ENCODE measurements around the gene GRIP1. TPM values are rescaled to one million over a fixed set of nuclear protein-coding genes. Genes with fewer than 3 reads are reported as not detected.

Gene GRIP1
- total RNA-seq, 3 donors from 2014 or later (not counting 1 experiment from before 2014, with no cell fraction given) = 1.3 to 3.6 (median 1.7) TPM

DNA sequence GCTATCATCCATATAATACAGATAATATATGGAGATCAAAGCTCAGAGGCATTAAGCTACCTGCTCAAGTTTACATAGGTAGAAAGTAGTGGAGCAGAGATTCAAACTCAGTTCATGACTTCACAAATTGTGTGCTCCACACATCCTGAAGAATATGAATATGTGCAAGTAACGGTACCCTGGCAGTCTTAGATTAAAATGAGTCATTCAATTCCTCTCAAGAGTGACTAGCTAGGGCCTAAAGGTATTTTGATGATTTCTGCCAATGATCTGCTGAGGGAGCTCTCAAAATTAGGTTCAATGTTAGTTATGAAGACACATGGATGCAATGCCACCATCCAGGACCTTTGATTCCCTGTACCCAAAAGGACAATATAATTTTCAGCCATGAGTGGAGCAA lies 58.9 kb downstream of the GRIP1 start:
- 75% methylated on average over 1 of the region's 1 CpG for WGBS (ENCODE audit: insufficient coverage)
- ATAC-seq (no peak), DNase-seq (no peak)
- H3K4me1 ChIP-seq (ENCODE audit: control insufficient read depth, insufficient read depth, low read length) = no peaks in the 10 kb centered on the region
- H3K4me3 ChIP-seq (ENCODE audit: low read length) = no peak overlapping the region
- TF ChIP-seq, protein P1, sequence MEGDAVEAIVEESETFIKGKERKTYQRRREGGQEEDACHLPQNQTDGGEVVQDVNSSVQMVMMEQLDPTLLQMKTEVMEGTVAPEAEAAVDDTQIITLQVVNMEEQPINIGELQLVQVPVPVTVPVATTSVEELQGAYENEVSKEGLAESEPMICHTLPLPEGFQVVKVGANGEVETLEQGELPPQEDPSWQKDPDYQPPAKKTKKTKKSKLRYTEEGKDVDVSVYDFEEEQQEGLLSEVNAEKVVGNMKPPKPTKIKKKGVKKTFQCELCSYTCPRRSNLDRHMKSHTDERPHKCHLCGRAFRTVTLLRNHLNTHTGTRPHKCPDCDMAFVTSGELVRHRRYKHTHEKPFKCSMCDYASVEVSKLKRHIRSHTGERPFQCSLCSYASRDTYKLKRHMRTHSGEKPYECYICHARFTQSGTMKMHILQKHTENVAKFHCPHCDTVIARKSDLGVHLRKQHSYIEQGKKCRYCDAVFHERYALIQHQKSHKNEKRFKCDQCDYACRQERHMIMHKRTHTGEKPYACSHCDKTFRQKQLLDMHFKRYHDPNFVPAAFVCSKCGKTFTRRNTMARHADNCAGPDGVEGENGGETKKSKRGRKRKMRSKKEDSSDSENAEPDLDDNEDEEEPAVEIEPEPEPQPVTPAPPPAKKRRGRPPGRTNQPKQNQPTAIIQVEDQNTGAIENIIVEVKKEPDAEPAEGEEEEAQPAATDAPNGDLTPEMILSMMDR (IDR thresholded peaks at IDR 0.05) = no peak
- H3K27me3 ChIP-seq (ENCODE audit: control insufficient read depth, insufficient read depth, low read length) = no peaks in the 10 kb centered on the region
- no peak overlapping the region for H3K27ac Mint-ChIP-seq
- no peaks in the 10 kb centered on the region for H3K36me3 Mint-ChIP-seq
- intact Hi-C loops (cut with micrococcal nuclease) = no loop called here
- H3K36me3 ChIP-seq (ENCODE audit: control insufficient read depth, insufficient read depth, low read length) = no peaks in the 10 kb centered on the region
- peaks cover 0 to 10% of the 10 kb centered on the region in 2 donors for H3K27me3 Mint-ChIP-seq (ENCODE audit: low read depth in 2 of 2)
- no peak overlapping the region for H3K27ac ChIP-seq (ENCODE audit: low read length)
- no peaks in the 10 kb centered on the region for H3K4me1 Mint-ChIP-seq
- H3K4me3 Mint-ChIP-seq = no peak overlapping the region
- H3K9me3 ChIP-seq (ENCODE audit: control insufficient read depth, insufficient read depth, low read length) = no peaks in the 10 kb centered on the region
- H3K9me3 Mint-ChIP-seq = no peaks in the 10 kb centered on the region

DNA sequence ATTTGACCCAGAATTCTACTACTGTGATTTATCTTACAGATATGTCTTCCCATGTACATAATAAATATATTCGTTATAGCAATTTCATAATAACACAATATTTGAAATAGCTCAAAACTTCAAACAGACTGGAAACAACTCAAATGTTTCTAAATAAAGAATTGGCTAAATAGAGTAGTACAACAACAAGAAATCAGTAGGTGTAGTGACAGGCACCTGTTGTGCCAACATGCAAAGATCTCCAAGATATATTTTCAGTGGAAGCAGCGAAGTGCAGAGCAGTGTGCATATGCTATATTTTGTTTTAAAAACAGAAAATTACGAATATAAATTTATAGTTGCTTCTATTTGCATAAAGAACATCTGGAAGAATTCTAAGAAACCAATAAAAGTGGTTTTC lies 60.9 kb downstream of the GRIP1 start:
- H3K36me3 ChIP-seq (ENCODE audit: control insufficient read depth, insufficient read depth, low read length) = no peaks in the 10 kb centered on the region
- TF ChIP-seq, protein P1 (IDR thresholded peaks at IDR 0.05) = no peak
- Mint-ChIP-seq H3K27me3 (ENCODE audit: low read depth in 2 of 2) (peaks cover 0 to 15% of the 10 kb centered on the region in 2 donors), H3K4me3 (no peak overlapping the region), H3K27ac (no peak overlapping the region), H3K36me3 (no peaks in the 10 kb centered on the region), H3K9me3 (no peaks in the 10 kb centered on the region), H3K4me1 (no peaks in the 10 kb centered on the region)
- intact Hi-C loops (cut with micrococcal nuclease) = no loop called here
- DNase-seq = no peak
- H3K9me3 ChIP-seq (ENCODE audit: control insufficient read depth, insufficient read depth, low read length) = no peaks in the 10 kb centered on the region
- ATAC-seq = no peak
- 84% methylated on average over 2 of the region's 3 CpGs for WGBS (ENCODE audit: insufficient coverage)
- H3K4me3 ChIP-seq (ENCODE audit: low read length) = no peak overlapping the region
- H3K4me1 ChIP-seq (ENCODE audit: control insufficient read depth, insufficient read depth, low read length) = no peaks in the 10 kb centered on the region
- no peaks in the 10 kb centered on the region for H3K27me3 ChIP-seq (ENCODE audit: control insufficient read depth, insufficient read depth, low read length)
- no peak overlapping the region for H3K27ac ChIP-seq (ENCODE audit: low read length)

GRCh38 chr12:66612090-66612775 lies 66.6 kb downstream of the GRIP1 start:
- no peaks in the 10 kb centered on the region for H3K9me3 ChIP-seq (ENCODE audit: control insufficient read depth, insufficient read depth, low read length)
- intact Hi-C loops (cut with micrococcal nuclease) = no loop called here

More at GRCh38 chr12:66612090-66612775, 66.6 kb downstream of the GRIP1 start:
- H3K4me3 Mint-ChIP-seq = no peak overlapping the region
- Histone ChIP-seq H3K27ac (ENCODE audit: low read length) (no peak overlapping the region), H3K36me3 (ENCODE audit: control insufficient read depth, insufficient read depth, low read length) (no peaks in the 10 kb centered on the region), H3K27me3 (ENCODE audit: control insufficient read depth, insufficient read depth, low read length) (no peaks in the 10 kb centered on the region), H3K4me1 (ENCODE audit: control insufficient read depth, insufficient read depth, low read length) (no peaks in the 10 kb centered on the region), H3K4me3 (ENCODE audit: low read length) (no peak overlapping the region)
- no peak for ATAC-seq
- no peaks in the 10 kb centered on the region for H3K4me1 Mint-ChIP-seq
- H3K9me3 Mint-ChIP-seq = no peaks in the 10 kb centered on the region
- TF ChIP-seq, protein P1 (IDR thresholded peaks at IDR 0.05) = no peak
- H3K36me3 Mint-ChIP-seq = no peaks in the 10 kb centered on the region
- peaks cover 5 to 6% of the 10 kb centered on the region in 2 donors for H3K27me3 Mint-ChIP-seq (ENCODE audit: low read depth in 2 of 2)
- H3K27ac Mint-ChIP-seq = no peak overlapping the region
- DNase-seq = no peak

All from natural killer cell (primary cell).